ENCODE data around the gene MYOF. TPM values are rescaled to one million over a fixed set of nuclear protein-coding genes. Genes with fewer than 3 reads are reported as not detected.
A peak's percentile ranks its signal among the peaks of the same experiment; 100 is the strongest.
"Not testable (repeated sequence)": the region's sequence is repeated elsewhere in the genome, so short reads cannot be mapped to it uniquely, and the experiment has no call there.

MYOF gene
- total RNA-seq, 3 donors from 2014 or later = 55.0 to 90.7 (median 85.5) TPM

DNA sequence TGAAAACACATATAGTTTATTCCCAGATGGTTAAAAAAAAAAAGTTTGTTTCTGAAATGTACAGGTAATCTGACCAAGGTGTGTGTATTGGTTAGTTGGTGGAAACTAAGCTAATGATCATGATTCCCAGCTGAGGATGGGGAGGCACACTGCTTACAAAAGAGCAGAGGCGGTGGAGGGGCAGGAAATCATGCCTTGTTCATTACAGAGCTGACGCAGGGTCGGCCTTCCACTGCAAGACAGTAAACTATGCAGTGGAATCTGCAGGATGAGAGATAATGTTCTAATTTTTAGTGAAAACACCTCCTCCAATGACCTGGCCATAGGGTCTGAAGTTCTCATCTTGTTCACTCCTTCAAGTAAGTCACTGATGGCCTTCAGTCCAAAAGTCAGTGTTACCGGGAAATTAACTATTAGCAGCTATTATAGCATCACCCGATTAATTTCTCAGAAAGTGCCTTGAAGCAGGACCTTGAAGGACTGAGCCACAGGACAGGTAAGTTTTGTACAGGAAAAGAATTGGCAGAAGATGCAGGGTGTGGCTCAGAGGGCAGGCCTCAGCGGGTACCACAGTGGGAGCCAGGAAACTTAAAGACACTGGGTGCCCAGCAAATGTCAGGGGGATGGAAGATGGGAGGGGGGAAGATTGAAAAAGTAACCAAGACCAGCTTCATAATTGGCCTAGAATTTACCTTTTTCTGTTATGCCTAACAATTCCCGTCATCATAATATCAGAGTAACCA lies 36.0 kb downstream of the MYOF start:
- H3K9me3 ChIP-seq = no peaks in the 10 kb centered on the region
- intact Hi-C loops (cut with DNase I, micrococcal nuclease) = no loop called here
- H3K4me3 ChIP-seq = no peak overlapping the region
- peaks cover 23% of the 10 kb centered on the region for H3K4me1 ChIP-seq (ENCODE audit: low read depth)
- no peak for ATAC-seq
- no peaks in the 10 kb centered on the region for H3K36me3 ChIP-seq (ENCODE audit: low read depth)
- TF ChIP-seq CTCF (IDR thresholded peaks at IDR 0.05) = no peak
- no peak for DNase-seq

DNA sequence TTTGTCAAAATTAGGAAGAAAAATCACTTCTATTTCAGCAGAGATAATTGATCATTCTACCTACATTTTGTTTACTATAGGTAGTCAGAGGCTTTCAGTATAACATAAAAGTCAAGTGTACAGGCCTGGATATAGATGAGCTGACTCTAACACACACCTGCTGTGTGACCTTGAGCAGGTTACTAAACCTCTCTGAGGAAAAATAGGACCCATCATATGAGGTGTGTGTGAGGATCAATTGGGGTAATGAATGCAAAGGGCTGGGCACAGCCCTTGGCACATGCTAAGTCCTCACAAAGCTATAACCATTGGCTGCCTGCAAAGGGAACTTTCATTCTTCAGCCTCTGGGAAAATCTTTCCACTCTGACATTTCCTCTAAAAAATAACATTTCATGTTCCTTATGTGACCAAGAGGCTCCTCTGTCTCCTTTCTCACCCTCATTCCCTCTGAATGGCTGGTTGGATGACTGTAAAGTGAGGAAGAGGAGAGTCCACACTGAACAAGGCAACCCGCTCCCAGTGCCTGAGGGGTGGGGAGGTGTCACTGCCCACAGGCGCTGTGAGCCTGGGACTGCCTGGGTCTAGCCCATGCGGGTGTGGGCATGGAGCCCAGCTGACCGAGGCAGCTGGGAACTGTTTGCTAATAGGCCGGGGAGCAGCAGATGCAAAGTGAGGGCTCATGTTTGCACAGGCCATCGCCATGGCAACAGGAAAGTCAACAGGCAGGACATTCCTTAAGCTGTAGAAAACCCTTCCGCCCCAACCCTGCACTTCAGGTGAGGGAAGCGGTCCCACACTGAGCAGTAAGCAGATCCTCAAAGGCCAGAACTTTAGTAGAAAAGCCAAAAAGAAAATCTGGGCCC lies 36.8 kb downstream of the MYOF start:
- intact Hi-C loops (cut with DNase I, micrococcal nuclease) = no loop called here
- DNase-seq = peak; percentile 88 to 94 (median 90)
- Histone ChIP-seq H3K9me3 (no peaks in the 10 kb centered on the region), H3K36me3 (ENCODE audit: low read depth) (no peaks in the 10 kb centered on the region), H3K4me1 (ENCODE audit: low read depth) (peaks cover 23% of the 10 kb centered on the region), H3K4me3 (no peak overlapping the region)
- ATAC-seq = peak; percentile 96
- no peak for TF ChIP-seq CTCF (IDR thresholded peaks at IDR 0.05)

DNA sequence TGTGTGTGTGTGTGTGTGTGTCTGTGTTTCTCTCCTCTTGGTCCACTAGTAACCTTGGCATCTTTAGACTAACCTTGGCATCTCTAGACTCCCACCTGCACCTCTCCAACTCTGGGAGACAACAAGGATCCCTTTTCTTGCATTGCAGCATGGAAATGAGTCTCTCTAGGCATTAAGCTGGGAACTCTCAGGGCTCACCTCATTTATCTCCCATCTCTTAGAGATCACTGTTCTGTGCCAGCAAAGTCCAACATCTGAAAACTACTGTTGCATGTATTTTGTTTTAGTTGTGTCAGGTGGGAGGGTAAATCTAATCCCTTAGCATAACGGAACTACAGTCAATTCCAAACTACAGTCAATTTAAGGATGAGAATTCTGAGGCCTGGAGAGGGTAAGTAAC lies 38.7 kb downstream of the MYOF start:
- no peaks in the 10 kb centered on the region for H3K36me3 ChIP-seq (ENCODE audit: low read depth)
- DNase-seq = no peak
- H3K9me3 ChIP-seq = no peaks in the 10 kb centered on the region
- TF ChIP-seq CTCF (IDR thresholded peaks at IDR 0.05) = no peak
- ATAC-seq = no peak
- intact Hi-C loops (cut with DNase I, micrococcal nuclease) = no loop called here
- no peak overlapping the region for H3K4me3 ChIP-seq
- H3K4me1 ChIP-seq (ENCODE audit: low read depth) = peaks cover 36% of the 10 kb centered on the region

- H3K36me3 ChIP-seq (ENCODE audit: low read depth); H3K9me3 ChIP-seq; intact Hi-C loops (cut with DNase I, micrococcal nuclease); H3K4me3 ChIP-seq; ATAC-seq; DNase-seq: not testable (repeated sequence)
- peaks cover 36% of the 10 kb centered on the region for H3K4me1 ChIP-seq (ENCODE audit: low read depth)
Observed at GRCh38 chr10:93442721-93443120, 39.4 kb downstream of the MYOF start.

GRCh38 chr10:93440591-93441091 lies 41.5 kb downstream of the MYOF start:
- H3K4me3 ChIP-seq = no peak overlapping the region
- intact Hi-C loops (cut with DNase I, micrococcal nuclease) = no loop called here
- no peaks in the 10 kb centered on the region for H3K9me3 ChIP-seq
- peaks cover 35% of the 10 kb centered on the region for H3K4me1 ChIP-seq (ENCODE audit: low read depth)
- no peak for ATAC-seq
- H3K36me3 ChIP-seq (ENCODE audit: low read depth) = no peaks in the 10 kb centered on the region
- no peak for DNase-seq
- TF ChIP-seq CTCF (IDR thresholded peaks at IDR 0.05) = no peak
